Activated CD8-positive, alpha-beta memory T cell treated with anti-CD3 and anti-CD28 coated beads for 24 hours (primary cell): ENCODE measurements around the gene KIAA0586.
A peak's percentile ranks its signal among the peaks of the same experiment; 100 is the strongest.
"Not testable (repeated sequence)": the region's sequence is repeated elsewhere in the genome, so short reads cannot be mapped to it uniquely, and the experiment has no call there.

ENCODE experiments used
- DNase-seq: peaks from one replicate; pipeline ENCODE4 v3.0.0-alpha.2; 2020

Gene KIAA0586

DNA sequence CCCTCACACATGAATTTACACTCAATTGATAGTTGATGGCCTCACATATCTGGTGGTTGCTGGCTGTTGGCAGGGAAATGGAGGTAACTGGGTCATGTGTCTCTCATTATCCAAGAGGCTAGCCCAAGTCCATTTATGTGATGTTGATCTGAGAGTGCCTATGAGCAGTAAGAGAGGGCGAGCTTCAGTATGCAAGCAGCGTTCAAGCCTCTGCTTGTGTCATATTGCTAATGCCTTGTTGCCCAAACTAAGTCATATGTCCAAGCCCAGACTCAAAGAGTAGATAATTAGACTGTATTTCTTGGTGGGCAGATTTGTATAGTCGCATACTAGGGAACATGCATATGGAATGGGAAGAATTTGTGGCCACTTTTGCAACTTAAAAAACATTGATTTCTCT lies 126.4 kb downstream of the KIAA0586 start:
- no peak for DNase-seq

DNA sequence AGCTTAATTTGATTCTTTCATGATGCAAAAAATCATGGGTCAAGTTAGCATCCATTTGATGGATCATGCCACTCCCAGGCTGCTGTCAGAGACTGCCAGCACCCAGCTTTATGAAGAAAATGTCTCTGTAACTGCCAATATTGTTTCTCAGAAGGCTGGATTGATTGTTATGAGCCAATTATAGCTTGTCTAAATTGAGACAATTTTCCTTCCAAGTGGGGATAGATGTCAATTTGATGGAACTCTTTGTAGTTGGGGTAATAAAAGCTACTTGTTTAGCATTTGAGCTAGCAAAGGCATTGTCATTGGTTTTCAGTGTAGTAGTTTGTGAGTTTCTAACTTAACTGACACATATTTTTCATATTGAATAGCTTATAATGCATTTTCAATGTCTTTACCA lies 128.1 kb downstream of the KIAA0586 start:
- no peak for DNase-seq

DNA sequence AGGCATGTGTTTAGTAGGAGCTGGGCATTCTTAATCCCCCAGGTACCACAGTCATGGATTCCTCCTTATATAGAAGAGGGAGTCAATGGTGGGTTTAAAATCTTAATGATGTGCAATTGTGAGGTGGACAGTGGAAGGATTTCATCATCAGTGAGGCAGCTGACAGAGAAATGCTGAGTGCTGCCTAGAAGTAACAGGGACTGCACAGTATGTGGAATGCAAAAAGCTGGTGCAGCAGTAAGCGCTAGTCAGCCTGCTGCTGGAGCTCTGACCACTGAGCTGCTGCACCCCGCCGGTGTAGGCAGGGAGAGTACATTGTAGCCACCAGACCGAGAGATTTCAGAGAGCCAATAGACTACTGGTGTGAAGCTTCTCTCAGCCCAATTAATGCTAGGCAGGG lies 129.7 kb downstream of the KIAA0586 start:
- DNase-seq = no peak

DNA sequence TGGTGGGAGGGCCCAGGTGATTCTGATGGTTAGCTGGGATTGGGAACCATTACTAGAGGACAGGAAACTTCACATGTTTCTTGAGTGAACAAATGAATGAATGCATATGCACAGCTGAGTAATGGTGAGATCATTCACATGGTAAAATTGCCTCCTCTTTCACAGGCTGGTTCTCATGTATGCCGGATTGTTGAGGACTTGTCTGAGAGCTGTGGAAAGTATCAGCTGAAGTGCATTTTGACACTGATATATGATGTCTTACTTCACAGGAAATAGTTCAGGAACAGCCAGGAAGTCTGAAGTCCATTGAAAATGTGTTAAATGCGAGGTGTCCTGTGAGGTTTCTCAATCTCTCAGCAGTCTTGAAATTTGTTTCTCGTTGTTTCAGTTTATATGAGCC lies 132.7 kb downstream of the KIAA0586 start:
- DNase-seq = no peak

DNA sequence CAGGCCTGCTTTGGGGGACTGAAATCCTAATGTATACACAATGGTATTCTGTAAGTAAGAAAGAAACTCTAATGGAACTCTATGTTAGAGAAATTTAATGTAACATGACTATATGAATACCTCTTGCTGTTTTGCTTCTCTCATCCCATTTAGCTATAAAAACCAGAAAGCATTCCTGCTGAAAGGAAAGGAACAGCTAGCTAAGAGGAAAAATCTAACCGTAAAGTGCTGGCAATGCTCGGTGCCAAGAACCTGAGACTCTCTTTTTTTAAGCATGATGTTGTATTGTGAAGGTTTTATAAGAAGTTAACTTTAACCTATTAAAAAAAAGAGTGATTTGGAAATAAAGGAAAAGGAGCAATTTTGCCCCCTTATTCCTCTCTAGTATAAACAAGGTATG lies 134.6 kb downstream of the KIAA0586 start:
- no peak for DNase-seq

DNA sequence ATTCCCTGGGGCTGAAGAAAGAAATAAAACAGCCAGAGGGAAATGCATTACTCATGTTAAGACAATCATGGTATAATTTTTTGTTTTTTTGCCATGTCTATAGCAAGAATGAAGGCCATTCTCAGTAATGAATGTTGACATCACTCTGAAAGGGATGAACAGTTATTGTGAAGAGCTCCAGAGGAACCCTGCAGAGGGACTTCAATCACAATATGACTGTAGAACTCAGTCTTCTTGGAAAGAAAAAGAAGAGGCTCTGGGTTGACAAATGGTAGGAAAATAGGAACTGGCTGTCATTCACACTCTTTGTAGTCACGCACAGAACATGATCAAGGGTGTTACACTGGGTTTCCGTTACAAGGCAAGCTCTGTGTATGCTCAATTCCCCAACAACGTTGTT lies 136.5 kb downstream of the KIAA0586 start:
- DNase-seq = no peak

DNA sequence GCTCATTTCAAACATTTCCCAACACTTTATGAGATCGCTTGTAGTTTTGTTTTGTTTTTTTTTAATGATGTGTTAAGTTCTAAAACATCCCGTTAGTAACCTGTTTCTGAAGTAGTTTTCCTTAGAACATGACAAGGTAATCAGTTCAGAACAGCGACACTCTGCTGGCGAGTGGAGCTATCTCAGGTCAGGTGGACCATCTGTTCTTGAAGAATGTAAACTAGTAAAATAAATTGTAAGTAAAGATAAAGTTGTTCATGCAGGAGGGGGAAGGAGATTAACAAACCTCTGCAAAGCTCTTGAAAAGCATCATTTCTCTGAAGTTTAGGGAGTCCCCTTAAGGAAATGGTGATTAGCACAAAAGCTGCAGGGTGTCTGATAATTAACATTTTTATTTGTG lies 138.3 kb downstream of the KIAA0586 start:
- DNase-seq = no peak

DNA sequence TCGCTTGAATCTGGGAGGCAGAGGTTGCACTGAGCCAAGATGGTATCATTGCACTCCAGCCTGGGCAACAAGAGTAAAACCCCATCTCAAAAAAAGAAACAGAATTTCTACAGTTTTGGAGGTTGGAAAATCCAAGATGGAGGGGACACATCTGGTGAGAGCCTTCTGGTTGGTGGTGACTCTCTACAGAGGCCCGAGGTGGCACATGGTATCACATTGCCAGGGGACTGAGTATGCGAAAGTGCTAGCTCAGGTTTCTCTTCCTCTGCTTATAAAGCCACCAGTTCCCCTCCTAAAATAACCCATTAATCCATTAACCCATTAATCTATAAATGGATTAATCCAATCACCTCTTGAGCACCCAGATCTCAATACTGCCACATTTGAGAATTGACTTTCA lies 139.5 kb downstream of the KIAA0586 start:
- no peak for DNase-seq

DNA sequence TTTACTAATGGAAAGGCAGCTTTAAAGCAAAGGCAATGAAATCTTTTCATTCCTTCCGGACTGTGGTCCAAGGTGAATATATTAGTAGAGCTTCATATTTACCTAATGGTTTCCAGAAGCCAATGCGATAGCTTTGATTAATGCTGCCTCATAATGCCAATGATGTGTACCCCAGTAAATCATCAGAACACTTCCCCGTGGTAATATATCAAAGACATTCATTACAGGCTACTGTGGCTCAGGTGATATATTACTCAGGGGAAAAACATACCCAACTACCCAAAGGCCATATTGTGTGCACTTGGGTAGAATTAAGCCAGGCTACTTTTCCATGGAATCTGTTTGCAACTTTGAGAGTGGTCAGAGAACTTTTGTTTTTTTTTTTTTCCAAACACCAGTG lies 140.8 kb downstream of the KIAA0586 start:
- DNase-seq = no peak

DNA sequence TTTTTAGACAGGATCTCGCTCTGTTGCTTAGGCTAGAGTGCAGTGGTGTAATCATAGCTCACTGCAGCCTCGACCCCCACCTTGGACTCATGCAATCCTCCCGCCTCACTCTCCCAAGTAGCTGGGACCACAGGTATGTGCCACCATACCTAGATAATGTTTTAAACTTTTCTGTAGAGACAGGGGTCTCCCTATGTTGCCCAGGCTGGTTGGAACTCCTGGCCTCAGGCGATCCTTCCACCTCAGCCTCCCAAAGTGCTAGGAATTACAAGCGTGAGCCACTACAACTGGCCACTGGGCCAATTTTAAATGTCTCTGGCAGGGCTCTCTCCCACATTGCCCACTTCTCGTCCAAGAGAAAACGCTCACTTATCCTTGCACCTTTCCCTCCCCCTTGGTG lies 143.7 kb downstream of the KIAA0586 start:
- DNase-seq = no peak

DNA sequence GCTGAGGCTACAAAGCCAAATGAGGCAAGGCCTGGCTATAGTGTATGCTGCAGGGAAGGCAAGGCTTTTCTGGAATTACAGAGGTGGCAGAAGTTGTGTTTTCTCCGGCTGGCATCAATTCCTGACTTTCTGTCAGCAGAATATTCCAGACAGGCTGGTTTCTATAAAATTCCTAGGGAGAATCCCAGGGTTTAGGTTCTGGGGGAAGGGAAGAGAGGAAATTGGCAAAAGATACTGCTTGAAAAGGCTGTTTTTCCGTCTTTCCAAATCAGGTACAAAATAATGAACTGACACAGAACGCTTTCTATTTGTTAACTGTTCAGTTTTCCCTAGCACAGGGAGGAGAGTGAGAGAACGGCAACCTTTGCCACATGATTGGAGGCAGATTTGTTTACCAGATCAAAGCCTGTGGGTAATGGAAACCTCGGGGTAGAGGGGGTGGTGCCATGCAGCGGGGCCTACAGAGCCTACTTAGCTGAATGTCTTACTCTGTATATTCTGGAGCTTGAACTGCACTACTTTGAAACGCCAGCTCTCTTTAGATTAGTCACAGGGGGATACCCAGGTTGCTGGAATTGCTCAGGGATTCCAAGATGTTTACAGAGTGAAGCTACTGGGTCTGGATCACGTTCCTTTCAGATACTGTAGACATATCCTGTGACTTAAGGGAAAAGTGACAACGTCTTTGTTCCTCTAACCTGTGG lies 144.4 kb downstream of the KIAA0586 start:
- peak; percentile 65 for DNase-seq

DNA sequence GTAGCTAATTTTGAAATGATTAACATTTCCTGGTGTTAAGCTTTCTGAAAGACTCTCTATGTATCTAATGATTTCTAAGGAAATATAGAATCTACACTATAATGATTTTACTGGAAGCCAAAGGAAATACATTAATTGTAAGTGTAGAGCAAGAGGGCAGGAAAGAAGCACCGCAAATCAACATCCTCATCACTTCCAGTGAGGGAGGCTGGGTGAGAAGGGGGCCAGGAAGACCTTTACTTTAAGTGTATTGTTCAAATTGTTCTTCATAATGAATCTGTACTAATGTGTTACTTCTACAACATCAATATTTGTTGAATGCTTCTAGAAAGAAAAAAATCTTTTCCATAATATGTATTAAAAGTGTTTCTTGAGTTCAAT lies 144.9 kb downstream of the KIAA0586 start:
- DNase-seq = no peak

DNA sequence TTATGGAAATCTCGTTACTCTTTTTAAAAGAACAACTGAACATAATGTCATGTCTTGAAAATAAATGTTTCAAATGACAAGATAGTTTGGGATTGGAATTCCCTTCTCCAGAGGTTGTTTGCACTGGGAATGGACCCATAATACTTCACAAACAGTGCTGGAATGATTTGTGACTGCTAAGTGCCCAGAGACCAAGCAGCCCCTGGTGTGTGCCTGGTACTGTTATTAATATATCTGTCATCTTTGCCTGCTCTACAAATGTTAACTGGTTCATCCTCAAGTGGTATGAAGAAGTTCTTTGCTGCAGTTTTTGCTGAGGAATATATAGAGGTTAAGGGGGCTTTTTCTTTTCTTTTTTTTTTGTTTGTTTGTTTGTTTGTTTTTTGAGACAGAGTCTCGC lies 145.3 kb downstream of the KIAA0586 start:
- DNase-seq = no peak

DNA sequence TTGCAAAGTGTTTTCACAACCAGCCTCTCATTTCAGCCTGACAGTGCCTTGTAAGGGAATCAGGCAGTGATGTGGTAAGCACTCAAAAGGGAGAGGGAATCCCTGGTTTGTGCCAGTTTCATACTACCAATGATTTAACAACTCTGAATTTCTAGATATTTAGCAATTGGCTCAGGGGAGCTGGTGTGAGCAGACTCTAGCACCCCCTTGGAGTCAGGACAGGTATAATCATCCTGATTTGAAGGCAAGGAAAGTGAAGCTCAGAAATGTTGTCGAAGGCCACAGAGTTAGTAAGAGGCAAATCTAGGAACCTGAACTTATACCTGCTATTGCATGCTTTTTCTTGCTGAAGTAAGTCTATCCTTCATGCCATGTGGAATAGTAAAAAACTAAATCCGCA lies 147.1 kb downstream of the KIAA0586 start:
- DNase-seq = no peak

DNA sequence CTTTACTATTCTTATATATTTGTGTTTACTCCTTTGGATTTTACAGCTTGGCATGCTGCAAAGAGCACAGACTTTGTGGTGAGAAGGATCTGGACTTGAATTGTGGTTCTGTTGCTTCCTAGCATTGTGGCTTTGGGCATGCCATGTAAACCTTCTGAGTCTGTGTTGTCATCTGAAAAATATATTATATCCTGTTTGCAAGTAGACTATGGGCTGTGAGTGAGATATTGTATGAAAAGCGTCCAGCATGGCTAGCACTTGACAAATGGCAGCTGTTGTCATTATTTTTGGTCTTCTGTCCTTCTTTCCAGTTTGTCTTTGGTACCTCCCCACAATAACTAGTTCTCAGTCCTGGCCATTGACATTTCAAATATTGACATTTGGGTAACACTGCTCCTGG lies 148.4 kb downstream of the KIAA0586 start:
- no peak for DNase-seq

DNA sequence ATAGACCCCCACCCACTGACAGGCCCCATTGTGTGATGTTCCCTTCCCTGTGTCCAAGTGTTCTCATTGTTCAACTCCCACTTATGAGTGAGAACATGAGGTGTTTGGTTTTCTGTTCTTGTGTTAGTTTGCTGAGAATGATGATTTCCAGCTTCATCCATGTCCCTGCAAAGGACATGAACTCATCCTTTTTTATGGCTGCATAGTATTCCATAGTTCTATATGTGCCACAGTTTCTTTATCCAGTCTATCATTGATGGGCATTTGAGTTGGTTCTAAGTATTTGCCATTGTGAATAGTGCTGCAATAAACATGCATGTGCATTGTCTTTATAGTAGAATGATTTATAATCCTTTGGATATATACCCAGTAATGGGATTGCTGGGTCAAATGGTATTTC lies 152.5 kb downstream of the KIAA0586 start:
- DNase-seq = not testable (repeated sequence)

DNA sequence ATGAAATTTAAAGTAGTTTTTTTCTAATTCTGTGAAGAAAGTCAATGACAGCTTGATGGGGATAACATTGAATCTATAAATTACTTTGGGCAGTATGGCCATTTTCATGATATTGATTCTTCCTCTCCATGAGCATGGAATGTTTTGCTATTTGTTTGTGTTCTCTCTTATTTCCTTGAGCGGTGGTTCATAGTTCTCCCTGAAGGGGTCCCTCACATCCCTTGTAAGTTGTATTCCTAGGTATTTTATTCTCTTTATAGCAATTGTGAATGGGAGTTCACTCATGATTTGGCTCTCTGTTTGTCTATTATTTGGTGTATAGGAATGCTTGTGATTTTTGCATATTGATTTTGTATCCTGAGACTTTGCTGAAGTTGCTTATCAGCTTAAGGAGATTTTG lies 153.9 kb downstream of the KIAA0586 start:
- DNase-seq = not testable (repeated sequence)

DNA sequence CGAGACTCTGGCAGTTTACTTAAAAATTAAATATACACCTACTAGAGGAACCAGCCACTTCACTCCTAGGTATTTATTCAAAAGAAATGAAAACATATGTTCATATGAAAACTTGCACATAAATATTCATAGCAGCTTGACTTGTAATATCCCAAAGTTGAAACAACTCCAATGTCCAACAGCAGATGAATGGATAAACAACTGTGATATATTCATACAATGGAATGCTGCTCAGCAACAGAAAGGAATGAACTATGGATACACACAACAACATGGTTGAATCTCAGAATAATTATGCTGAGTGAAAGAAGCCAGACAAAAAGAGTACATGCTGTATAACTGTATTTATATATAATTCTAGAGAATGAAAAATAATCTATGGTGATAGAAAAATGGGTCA lies 156.9 kb downstream of the KIAA0586 start:
- no peak for DNase-seq

DNA sequence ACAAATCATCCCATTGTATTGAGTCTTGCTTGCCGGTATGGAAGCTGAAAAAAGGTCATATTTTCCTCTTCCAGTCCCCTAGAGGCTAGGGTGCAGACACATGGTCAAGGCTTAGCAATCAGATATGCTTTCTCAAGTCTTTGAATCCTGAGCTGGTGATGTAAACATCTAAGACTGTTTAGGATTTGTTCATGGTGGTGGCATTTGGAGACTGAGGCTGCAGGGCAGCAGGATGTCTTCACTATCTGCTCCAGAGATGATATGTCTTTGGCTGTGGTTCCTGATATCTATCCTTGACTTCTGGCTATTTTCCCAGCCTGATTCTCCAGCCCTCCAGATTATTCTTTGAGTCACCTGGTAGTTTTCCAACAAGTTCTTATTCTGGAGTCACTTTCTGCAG lies 159.8 kb downstream of the KIAA0586 start:
- no peak for DNase-seq

DNA sequence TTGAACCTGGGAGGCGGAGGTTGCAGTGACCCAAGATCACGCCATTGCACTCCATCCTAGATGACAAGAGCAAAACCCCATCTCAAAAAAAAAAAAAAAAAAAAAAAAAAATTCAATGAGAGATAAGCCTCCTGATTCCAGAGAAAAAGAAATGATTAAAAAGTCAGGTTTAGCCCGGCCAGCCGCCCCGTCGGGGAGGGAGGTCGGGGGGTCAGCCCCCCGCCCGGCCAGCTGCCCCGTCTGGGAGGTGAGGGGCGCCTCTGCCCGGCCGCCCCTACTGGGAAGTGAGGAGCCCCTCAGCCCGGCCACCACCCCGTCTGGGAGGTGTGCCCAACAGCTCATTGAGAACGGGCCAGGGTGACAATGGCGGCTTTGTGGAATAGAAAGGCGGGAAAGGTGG lies 160.8 kb downstream of the KIAA0586 start:
- not testable (repeated sequence) for DNase-seq

DNA sequence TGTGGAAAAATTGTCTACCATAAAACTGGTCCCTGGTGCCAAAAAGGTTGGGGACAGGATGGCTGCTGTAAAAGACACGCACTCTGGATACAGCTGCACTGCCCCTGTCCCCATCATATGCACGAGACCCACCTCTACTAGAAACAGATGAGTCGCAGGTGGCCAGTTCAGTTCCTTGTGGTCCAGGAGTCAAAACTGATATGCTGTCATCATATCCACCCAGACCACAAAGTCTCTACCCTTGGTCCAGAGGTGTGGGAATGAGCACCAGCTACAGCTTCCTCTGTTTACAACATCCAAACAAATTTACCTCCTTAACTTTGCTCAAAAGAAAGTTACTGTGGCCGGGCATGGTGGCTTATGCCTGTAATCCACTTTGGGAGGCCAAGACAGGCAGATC lies 166.5 kb downstream of the KIAA0586 start:
- DNase-seq = no peak

DNA sequence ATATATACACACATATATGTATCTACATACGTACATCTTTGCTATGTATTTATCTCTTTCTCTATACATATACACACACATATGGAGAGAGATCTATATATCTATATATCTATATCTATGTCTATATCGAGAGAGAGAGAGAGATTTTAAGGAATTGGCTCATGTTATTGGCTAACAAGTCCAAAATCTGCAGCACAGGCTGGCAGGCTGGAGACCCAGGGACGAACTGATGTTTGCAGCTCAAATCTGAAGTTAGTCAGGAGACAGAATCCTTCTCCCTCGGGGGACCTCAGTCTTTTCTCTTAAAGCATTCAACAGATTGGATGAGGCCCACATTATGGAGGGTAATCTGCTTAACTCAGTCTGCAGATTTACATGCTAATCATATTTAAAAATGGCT lies 169.5 kb downstream of the KIAA0586 start:
- DNase-seq = no peak

DNA sequence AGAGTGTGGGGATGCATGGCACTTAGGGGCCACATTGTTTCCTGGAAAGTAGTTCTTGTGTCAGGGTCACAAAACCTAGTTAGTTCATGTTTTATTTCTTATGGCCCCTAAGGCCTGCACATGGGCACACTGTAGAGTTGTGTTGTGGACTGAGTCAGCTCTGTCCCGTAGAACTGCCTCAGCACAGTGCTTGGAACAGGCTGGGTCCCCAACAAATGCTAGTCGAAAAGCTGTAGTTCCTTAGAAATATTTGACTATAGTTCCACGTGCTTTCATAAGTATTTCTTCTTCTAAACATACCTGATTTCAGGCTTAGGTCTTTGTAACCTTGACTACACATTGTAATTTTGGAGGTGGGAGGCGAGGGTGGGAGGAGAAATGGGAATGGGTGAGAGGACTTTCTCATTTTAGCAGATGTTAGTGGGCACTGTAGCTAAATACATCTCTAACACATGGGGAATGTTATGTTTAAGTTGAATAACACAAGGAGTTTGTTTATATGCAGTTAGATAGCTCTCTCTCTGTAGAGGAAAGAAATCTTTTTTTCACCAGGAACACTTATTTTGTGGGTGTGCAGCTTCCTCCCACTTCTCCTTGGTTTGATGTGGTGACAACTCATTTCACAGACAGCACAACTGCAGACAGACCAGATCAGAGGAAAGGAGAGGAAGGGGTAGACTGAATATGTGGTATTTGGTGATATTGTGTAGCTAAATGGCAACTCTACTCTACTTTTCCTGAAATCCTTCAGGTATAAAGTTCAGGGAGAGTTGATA lies 170.7 kb downstream of the KIAA0586 start:
- no peak for DNase-seq

DNA sequence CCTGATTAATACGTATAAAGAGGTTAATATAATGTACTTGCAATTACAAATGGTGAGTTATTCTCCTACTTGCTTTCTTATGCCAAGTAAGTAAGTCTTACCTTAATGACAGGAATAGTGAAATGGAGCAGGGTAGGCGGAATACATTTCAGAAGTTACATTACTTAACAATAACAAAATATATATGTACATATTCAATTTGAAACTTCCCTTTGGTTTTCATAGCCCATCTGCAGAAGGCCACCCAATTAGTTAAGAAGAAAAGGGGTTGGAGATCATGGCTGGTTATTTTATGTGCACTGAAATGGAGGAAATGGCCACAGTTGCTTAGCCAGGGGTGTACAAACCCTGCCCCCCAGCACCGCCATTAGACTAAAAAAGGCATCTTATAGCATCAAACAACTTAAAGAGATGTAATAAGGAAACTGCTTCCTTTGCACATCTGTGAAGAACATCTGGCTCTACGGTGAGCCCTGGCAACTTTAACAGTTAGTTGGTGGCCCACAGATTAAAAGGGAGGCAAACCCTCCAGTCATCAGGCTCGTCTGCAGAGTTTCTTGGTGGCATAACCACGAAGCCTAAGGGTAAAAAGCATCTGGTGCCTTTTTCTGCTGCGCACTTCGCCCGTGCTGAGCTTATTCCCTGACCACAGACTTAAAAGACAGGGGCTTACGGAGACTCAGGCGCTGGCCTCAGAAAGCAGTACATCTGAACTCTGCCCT lies 171.4 kb downstream of the KIAA0586 start:
- DNase-seq = no peak
